CD14-positive monocyte (primary cell): ENCODE results near the gene FAM53A. TPM values are rescaled to one million over a fixed set of nuclear protein-coding genes. Genes with fewer than 3 reads are reported as not detected.

Source experiments
- DNase-seq, 3 donors: peaks; one replicate each; pipeline ENCODE4 v3.0.0-alpha.2; 2011 to 2022
- H2AFZ ChIP-seq: 2 replicates; pipeline ENCODE4 v1.6.0; 2012; ENCODE audit warnings: mild to moderate bottlenecking, low read depth, low read length, inconsistent platforms; ENCODE audit not compliant: insufficient read depth, poor library complexity, severe bottlenecking
- H3K27ac ChIP-seq, 2 donors: 1 replicate in 1 of 2; 2 replicates in 1 of 2; pipeline ENCODE4 v1.5.1; 2012 to 2013; ENCODE audit warnings: low read length in 2 of 2, control low read depth in 1 of 2, inconsistent platforms in 1 of 2, low read depth in 1 of 2, mild to moderate bottlenecking in 1 of 2
- H3K27me3 ChIP-seq, 2 donors: one replicate each; pipeline versions ENCODE4 v1.6.0 to v1.6.1; 2011 to 2013; ENCODE audit warnings: low read length in 2 of 2; ENCODE audit not compliant: control insufficient read depth in 2 of 2, insufficient read depth in 2 of 2
- H3K36me3 ChIP-seq, 2 donors: replicated peaks in 1 of 2; 1 replicate in 1 of 2; 2 replicates in 1 of 2; pipeline versions ENCODE4 v1.5.1 to v1.6.1; 2012 to 2013; ENCODE audit warnings: low read length in 2 of 2, control low read depth in 1 of 2, inconsistent platforms in 1 of 2, mild to moderate bottlenecking in 1 of 2; ENCODE audit not compliant: insufficient read depth in 2 of 2, control insufficient read depth in 1 of 2
- H3K4me1 ChIP-seq, 2 donors: 1 replicate in 1 of 2; 2 replicates in 1 of 2; pipeline versions ENCODE4 v1.5.1 to v1.6.1; 2012 to 2013; ENCODE audit warnings: low read length in 2 of 2, control low read depth in 1 of 2, inconsistent platforms in 1 of 2, mild to moderate bottlenecking in 1 of 2, moderate library complexity in 1 of 2; ENCODE audit not compliant: insufficient read depth in 2 of 2, control insufficient read depth in 1 of 2
- H3K4me2 ChIP-seq: replicated peaks from 2 replicates; pipeline ENCODE3; 2012; ENCODE audit warnings: low read length, moderate library complexity, mild to moderate bottlenecking; ENCODE audit not compliant: poor library complexity, severe bottlenecking; ENCODE audit errors: extremely low read depth
- H3K4me3 ChIP-seq, 3 experiments: fragments of 200-600 bp in 1 of 3; sonication (generic) in 1 of 3; replicated peaks in 1 of 3; 1 replicate in 2 of 3; 2 replicates in 1 of 3; pipeline ENCODE4 v1.5.1; 2011 to 2013; ENCODE audit warnings: low read length in 3 of 3, mild to moderate bottlenecking in 3 of 3, control low read depth in 2 of 3, low read depth in 2 of 3, inconsistent platforms in 1 of 3, moderate library complexity in 1 of 3
- H3K79me2 ChIP-seq: 2 replicates; pipeline ENCODE4 v1.6.0; 2012; ENCODE audit warnings: mild to moderate bottlenecking, control low read depth, inconsistent platforms, low read length, moderate library complexity; ENCODE audit not compliant: insufficient read depth
- H3K9ac ChIP-seq: 2 replicates; pipeline ENCODE4 v1.6.0; 2017; ENCODE audit warnings: low read length, mild to moderate bottlenecking; ENCODE audit not compliant: insufficient read depth, poor library complexity, severe bottlenecking
- H3K9me3 ChIP-seq, 2 donors: replicated peaks in 1 of 2; 1 replicate in 1 of 2; 2 replicates in 1 of 2; pipeline versions ENCODE4 v1.5.1 to v1.6.1; 2012 to 2013; ENCODE audit warnings: low read length in 2 of 2, control low read depth in 1 of 2; ENCODE audit not compliant: control insufficient read depth in 1 of 2, insufficient read depth in 1 of 2
- H4K20me1 ChIP-seq: 2 replicates; pipeline ENCODE4 v1.6.0; 2012; ENCODE audit warnings: mild to moderate bottlenecking, low read length, control low read depth, moderate library complexity; ENCODE audit not compliant: insufficient read depth
- H3K27ac Mint-ChIP-seq, 7 donors: one replicate each; pipeline ENCODE4 v1.8.0; 2020; ENCODE audit warnings: mild to moderate bottlenecking in 7 of 7, mixed read lengths in 7 of 7, moderate library complexity in 6 of 7, inconsistent platforms in 2 of 7
- H3K27me3 Mint-ChIP-seq, 3 donors: one replicate each; pipeline ENCODE4 v1.8.0; 2021 to 2022; ENCODE audit warnings: low read depth in 3 of 3, mild to moderate bottlenecking in 3 of 3, mixed read lengths in 3 of 3, moderate library complexity in 3 of 3, inconsistent platforms in 1 of 3
- H3K36me3 Mint-ChIP-seq, 2 donors: one replicate each; pipeline ENCODE4 v1.8.0; 2020; ENCODE audit warnings: mixed read lengths in 2 of 2, inconsistent platforms in 1 of 2, mild to moderate bottlenecking in 1 of 2
- H3K4me1 Mint-ChIP-seq: one replicate; pipeline ENCODE4 v1.8.0; 2020; ENCODE audit warnings: mild to moderate bottlenecking, mixed read lengths
- H3K4me3 Mint-ChIP-seq, 2 donors: one replicate each; pipeline ENCODE4 v1.8.0; 2020; ENCODE audit warnings: mild to moderate bottlenecking in 2 of 2, mixed read lengths in 2 of 2, moderate library complexity in 1 of 2
- H3K9me3 Mint-ChIP-seq, 7 donors: one replicate each; pipeline ENCODE4 v1.8.0; 2020 to 2022; ENCODE audit warnings: mixed read lengths in 7 of 7, mild to moderate bottlenecking in 6 of 7, moderate library complexity in 6 of 7, inconsistent platforms in 2 of 7
- CTCF ChIP-seq: fragments of 200-600 bp; IDR thresholded peaks from one replicate; pipeline ENCODE4 v1.8.0; 2022; ENCODE audit warnings: antibody characterized with exemption, mild to moderate bottlenecking
- whole genome bisulfite sequencing: methylation state at CpG from one replicate; pipeline ENCODE4 v1.1.5; 2013; ENCODE audit warnings: missing lambda C conversion rate; ENCODE audit not compliant: insufficient coverage; 5-methylcytosine and 5-hydroxymethylcytosine counted together
- intact Hi-C, 2 donors: fragments of 100-400 bp; cut with micrococcal nuclease; formaldehyde crosslinking; loops; one replicate each; pipeline versions ENCODE4 v1.15.0 to v1.15.1; 2023
- polyA plus RNA-seq, 3 donors: library from polyadenylated mRNA; depleted of rRNA in 1 of 3; unstranded in 2 of 3; stranded (reverse) in 1 of 3; fragments of 300-500 nt in 2 of 3; fragments of >200 nt in 1 of 3; fragmentation: Illumina TruSeq in 2 of 3; gene quantifications; 1 replicate in 2 of 3; 2 replicates in 1 of 3; pipeline ENCODE4 v1.2.3, GENCODE V29; 2012 to 2021

Gene FAM53A
- polyA plus RNA-seq, 3 donors: 0.40 to 0.82 (median 0.76) TPM

- H3K27me3 Mint-ChIP-seq: peaks cover 9 to 22% (median 11%) of the 10 kb centered on the region in 3 donors
- 63% methylated on average over 11 of the region's 19 CpGs for WGBS
- no peak overlapping the region for H3K4me3 Mint-ChIP-seq
- Histone ChIP-seq H3K4me1 (no peaks in the 10 kb centered on the region), H3K4me2 (no peak overlapping the region), H2AFZ (no peak overlapping the region), H3K9me3 (no peaks in the 10 kb centered on the region), H4K20me1 (no peaks in the 10 kb centered on the region), H3K4me3 (no peak overlapping the region), H3K27me3 (no peaks in the 10 kb centered on the region), H3K9ac (no peak overlapping the region), H3K36me3 (no peaks in the 10 kb centered on the region), H3K27ac (no peak overlapping the region), H3K79me2 (no peaks in the 10 kb centered on the region)
- no peaks in the 10 kb centered on the region for H3K36me3 Mint-ChIP-seq
- no peaks in the 10 kb centered on the region for H3K4me1 Mint-ChIP-seq
- H3K27ac Mint-ChIP-seq: no peak overlapping the region
- intact Hi-C loops: no loop called here
- no peak for TF ChIP-seq CTCF
- no peaks in the 10 kb centered on the region for H3K9me3 Mint-ChIP-seq
- DNase-seq: no peak
Observed at GRCh38 chr4:1604706-1605205, 79.4 kb downstream of the FAM53A start.

- no peak for TF ChIP-seq CTCF
- no peak overlapping the region for H2AFZ ChIP-seq
- no peaks in the 10 kb centered on the region for H3K4me1 ChIP-seq
- H3K9ac ChIP-seq: no peak overlapping the region
- Mint-ChIP-seq H3K4me1 (no peaks in the 10 kb centered on the region), H3K9me3 (peaks cover 0 to under 1% (median 0%) of the 10 kb centered on the region in 7 donors), H3K36me3 (no peaks in the 10 kb centered on the region), H3K27ac (no peak overlapping the region), H3K4me3 (no peak overlapping the region), H3K27me3 (peaks cover 9 to 22% (median 11%) of the 10 kb centered on the region in 3 donors)
- WGBS: 72% methylated on average over 20 of the region's 23 CpGs
- H3K79me2 ChIP-seq: no peaks in the 10 kb centered on the region
- no peaks in the 10 kb centered on the region for H3K27me3 ChIP-seq
- intact Hi-C loops: no loop called here
- H4K20me1 ChIP-seq: no peaks in the 10 kb centered on the region
- H3K9me3 ChIP-seq: no peaks in the 10 kb centered on the region
- no peak overlapping the region for H3K4me2 ChIP-seq
- H3K36me3 ChIP-seq: no peaks in the 10 kb centered on the region
- DNase-seq: no peak
- H3K4me3 ChIP-seq: no peak overlapping the region
- H3K27ac ChIP-seq: no peak overlapping the region
Observed at GRCh38 chr4:1604181-1604705, 79.9 kb downstream of the FAM53A start.
